HepG2 (cell line): ENCODE results near the gene PARK7.
"Not testable (repeated sequence)": the region's sequence is repeated elsewhere in the genome, so short reads cannot be mapped to it uniquely, and the experiment has no call there.

Experiments used
- ATF6 ChIP-seq: sonication (generic); formaldehyde crosslinking; conservative IDR thresholded peaks from 2 replicates; pipeline ENCODE4 v1.4.0; 2020; ENCODE audit warnings: missing genetic modification reagents
- GTF3A ChIP-seq: sonication (generic); formaldehyde crosslinking; conservative IDR thresholded peaks from 2 replicates; pipeline ENCODE4 v1.4.0; 2020; ENCODE audit warnings: mild to moderate bottlenecking, missing genetic modification reagents
- ZHX1 ChIP-seq: sonication (generic); formaldehyde crosslinking; IDR thresholded peaks from 2 replicates; pipeline ENCODE4 v1.8.1; 2022; ENCODE audit warnings: low read depth, mild to moderate bottlenecking, missing genetic modification reagents
- ZNF138 ChIP-seq: sonication (generic); formaldehyde crosslinking; IDR thresholded peaks from 2 replicates; pipeline ENCODE4 v1.5.0; 2020; ENCODE audit warnings: mild to moderate bottlenecking, low read depth, missing genetic modification reagents
- ZNF766 ChIP-seq: sonication (generic); formaldehyde crosslinking; IDR thresholded peaks from 2 replicates; pipeline ENCODE4 v1.5.0; 2020; ENCODE audit warnings: missing genetic modification reagents, borderline replicate concordance
- ZZZ3 ChIP-seq: sonication (generic); formaldehyde crosslinking; IDR thresholded peaks from 2 replicates; pipeline ENCODE4 v1.4.0; 2020; ENCODE audit warnings: missing genetic modification reagents, mild to moderate bottlenecking, borderline replicate concordance
- TF ChIP-seq, protein P1 (sequence below): sonication (generic); formaldehyde crosslinking; IDR thresholded peaks from 2 replicates; pipeline ENCODE4 v1.4.0; 2020; ENCODE audit warnings: missing genetic modification reagents, low read depth, mild to moderate bottlenecking, borderline replicate concordance
- TF ChIP-seq, protein P2 (sequence below): sonication (generic); formaldehyde crosslinking; IDR thresholded peaks from 2 replicates; pipeline ENCODE4 v1.5.0; 2020; ENCODE audit warnings: mild to moderate bottlenecking, missing genetic modification reagents, moderate library complexity

DNA sequence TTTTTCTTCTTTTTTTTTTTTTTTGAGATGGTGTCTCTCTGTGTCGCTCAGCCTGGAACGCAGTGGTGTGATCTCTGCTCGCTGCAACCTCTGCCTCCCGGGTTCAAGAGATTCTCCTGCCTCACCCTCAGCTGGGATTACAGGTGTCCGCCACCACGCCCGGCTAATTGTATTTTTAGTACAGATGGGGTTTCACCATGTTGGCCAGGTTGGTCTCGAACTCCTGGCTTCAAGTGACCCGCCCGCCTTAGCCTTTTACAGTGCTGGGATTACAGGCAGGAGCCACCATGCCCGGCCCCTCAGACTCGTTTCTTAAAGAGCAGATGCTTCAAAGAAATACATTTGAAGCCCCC is 1.8 kb downstream of the PARK7 start:
- TF ChIP-seq, protein P1, sequence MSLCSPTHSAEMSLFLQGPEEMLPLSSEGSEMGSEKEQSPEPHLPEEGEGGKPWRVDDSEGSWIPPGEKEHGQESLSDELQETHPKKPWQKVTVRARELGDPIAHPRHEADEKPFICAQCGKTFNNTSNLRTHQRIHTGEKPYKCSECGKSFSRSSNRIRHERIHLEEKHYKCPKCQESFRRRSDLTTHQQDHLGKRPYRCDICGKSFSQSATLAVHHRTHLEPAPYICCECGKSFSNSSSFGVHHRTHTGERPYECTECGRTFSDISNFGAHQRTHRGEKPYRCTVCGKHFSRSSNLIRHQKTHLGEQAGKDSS (CRISPR knock-in tag): not testable (repeated sequence)
- TF ChIP-seq, protein P2, sequence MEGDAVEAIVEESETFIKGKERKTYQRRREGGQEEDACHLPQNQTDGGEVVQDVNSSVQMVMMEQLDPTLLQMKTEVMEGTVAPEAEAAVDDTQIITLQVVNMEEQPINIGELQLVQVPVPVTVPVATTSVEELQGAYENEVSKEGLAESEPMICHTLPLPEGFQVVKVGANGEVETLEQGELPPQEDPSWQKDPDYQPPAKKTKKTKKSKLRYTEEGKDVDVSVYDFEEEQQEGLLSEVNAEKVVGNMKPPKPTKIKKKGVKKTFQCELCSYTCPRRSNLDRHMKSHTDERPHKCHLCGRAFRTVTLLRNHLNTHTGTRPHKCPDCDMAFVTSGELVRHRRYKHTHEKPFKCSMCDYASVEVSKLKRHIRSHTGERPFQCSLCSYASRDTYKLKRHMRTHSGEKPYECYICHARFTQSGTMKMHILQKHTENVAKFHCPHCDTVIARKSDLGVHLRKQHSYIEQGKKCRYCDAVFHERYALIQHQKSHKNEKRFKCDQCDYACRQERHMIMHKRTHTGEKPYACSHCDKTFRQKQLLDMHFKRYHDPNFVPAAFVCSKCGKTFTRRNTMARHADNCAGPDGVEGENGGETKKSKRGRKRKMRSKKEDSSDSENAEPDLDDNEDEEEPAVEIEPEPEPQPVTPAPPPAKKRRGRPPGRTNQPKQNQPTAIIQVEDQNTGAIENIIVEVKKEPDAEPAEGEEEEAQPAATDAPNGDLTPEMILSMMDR (CRISPR knock-in tag): not testable (repeated sequence)
- not testable (repeated sequence) for TF ChIP-seq ATF6 (CRISPR knock-in tag); GTF3A; ZHX1 (CRISPR knock-in tag); ZNF138 (CRISPR knock-in tag); ZZZ3 (CRISPR knock-in tag); ZNF766
